Measurements from ENCODE around the gene MRPL20.

- TF ChIP-seq CTCF (IDR thresholded peaks at IDR 0.05), result no peak
- no peak for TF ChIP-seq ZFX (IDR thresholded peaks at IDR 0.05; ENCODE audit: borderline replicate concordance)
Measured at GRCh38 chr1:1430992-1431844, 24.1 kb upstream of the MRPL20 start.

All from 22Rv1 (cell line).